Thoracic aorta (tissue), 2 donors: ENCODE measurements around the gene MCCC1. TPM values are rescaled to one million over a fixed set of nuclear protein-coding genes. Genes with fewer than 3 reads are reported as not detected.
"Not testable (repeated sequence)": the region's sequence is repeated elsewhere in the genome, so short reads cannot be mapped to it uniquely, and the experiment has no call there.

Experiments
- ATAC-seq: fragments of 150-250 bp; one replicate; pipeline ENCODE4 v1.8.0; 2017; ENCODE audit warnings: low read depth; ENCODE audit not compliant: insufficient number of reproducible peaks, low FRiP score
- DNase-seq: peaks from one replicate; pipeline ENCODE4 v3.0.0-alpha.2; 2020; ENCODE audit warnings: low spot score
- H3K27ac ChIP-seq, 2 donors: fragments of 200-600 bp; sonication (generic); 1 replicate in 1 of 2; 2 replicates in 1 of 2; pipeline ENCODE4 v1.5.1; 2016; ENCODE audit warnings: mild to moderate bottlenecking in 2 of 2, moderate library complexity in 2 of 2
- H3K27me3 ChIP-seq: fragments of 200-600 bp; sonication (generic); replicated peaks from 2 replicates; pipeline ENCODE4 v1.6.0; 2016; ENCODE audit warnings: mild to moderate bottlenecking; ENCODE audit not compliant: insufficient read depth
- H3K36me3 ChIP-seq: fragments of 200-600 bp; sonication (generic); one replicate; pipeline ENCODE4 v1.5.1; 2016
- H3K4me1 ChIP-seq, 2 donors: fragments of 200-600 bp; sonication (generic); 1 replicate in 1 of 2; 2 replicates in 1 of 2; pipeline versions ENCODE4 v1.5.1 to v1.6.0; 2016; ENCODE audit warnings: low read depth in 2 of 2, mild to moderate bottlenecking in 1 of 2; ENCODE audit not compliant: control insufficient read depth in 1 of 2
- H3K4me3 ChIP-seq: fragments of 200-600 bp; sonication (generic); 2 replicates; pipeline ENCODE4 v1.5.1; 2016; ENCODE audit warnings: mild to moderate bottlenecking
- H3K9me3 ChIP-seq: fragments of 200-600 bp; sonication (generic); 2 replicates; pipeline ENCODE4 v1.5.1; 2016
- CTCF ChIP-seq: fragments of 200-600 bp; sonication (generic); IDR thresholded peaks from one replicate; pipeline ENCODE4 v1.5.1; 2019; ENCODE audit warnings: antibody characterized with exemption
- total RNA-seq, 2 donors: library from RNA; depleted of rRNA; stranded (reverse); fragments of >200 nt; gene quantifications; one replicate each; pipeline versions ENCODE4 v1.1.0 to v1.2.3, GENCODE V29; 2016

Gene MCCC1
- total RNA-seq, 2 donors from 2014 or later = 23.4 to 28.5 TPM

- no peak for TF ChIP-seq CTCF
- DNase-seq (no peak), ATAC-seq (no peak)
- Histone ChIP-seq H3K9me3 (no peaks in the 10 kb centered on the region), H3K27me3 (no peaks in the 10 kb centered on the region), H3K4me3 (no peak overlapping the region), H3K27ac (no peak overlapping the region), H3K4me1 (peaks cover 0 to 5% of the 10 kb centered on the region in 2 donors), H3K36me3 (no peaks in the 10 kb centered on the region)
Observed at GRCh38 chr3:183114384-183115178, 15.3 kb upstream of the MCCC1 start.

GRCh38 chr3:183109847-183110246 lies 10.6 kb upstream of the MCCC1 start:
- not testable (repeated sequence) for H3K4me3 ChIP-seq, H3K36me3 ChIP-seq

GRCh38 chr3:183108470-183108869 lies 9.2 kb upstream of the MCCC1 start:
- no peak for ATAC-seq
- H3K4me3 ChIP-seq = no peak overlapping the region
- DNase-seq = no peak
- H3K4me1 ChIP-seq = peaks cover 10 to 31% of the 10 kb centered on the region in 2 donors
- H3K27me3 ChIP-seq = no peaks in the 10 kb centered on the region
- H3K36me3 ChIP-seq = no peaks in the 10 kb centered on the region
- H3K27ac ChIP-seq = peak overlapping the region in 1 of 2 donors; percentile 25
- no peak for TF ChIP-seq CTCF
- no peaks in the 10 kb centered on the region for H3K9me3 ChIP-seq

More at GRCh38 chr3:183109847-183110246, 10.6 kb upstream of the MCCC1 start:
- not testable (repeated sequence) for H3K9me3 ChIP-seq, H3K27me3 ChIP-seq, ATAC-seq, DNase-seq, H3K27ac ChIP-seq
- H3K4me1 ChIP-seq = peaks cover 10 to 31% of the 10 kb centered on the region in 2 donors

- TF ChIP-seq CTCF = no peak
- no peaks in the 10 kb centered on the region for H3K9me3 ChIP-seq
- DNase-seq = no peak
- no peak overlapping the region for H3K4me3 ChIP-seq
- no peaks in the 10 kb centered on the region for H3K27me3 ChIP-seq
- no peaks in the 10 kb centered on the region for H3K36me3 ChIP-seq
- H3K27ac ChIP-seq = peak overlapping the region in 1 of 2 donors; percentile 25
- ATAC-seq = no peak
- H3K4me1 ChIP-seq = peaks cover 10 to 31% of the 10 kb centered on the region in 2 donors
Observed at GRCh38 chr3:183108001-183108449, 8.7 kb upstream of the MCCC1 start.

GRCh38 chr3:183107372-183107771 lies 8.1 kb upstream of the MCCC1 start:
- Histone ChIP-seq H3K27ac (peak overlapping the region in 1 of 2 donors; percentile 25), H3K4me1 (peaks cover 10 to 31% of the 10 kb centered on the region in 2 donors)
- not testable (repeated sequence) for H3K9me3 ChIP-seq, H3K4me3 ChIP-seq, ATAC-seq, H3K27me3 ChIP-seq, H3K36me3 ChIP-seq, DNase-seq

- DNase-seq (no peak), ATAC-seq (no peak)
- H3K27ac ChIP-seq = no peak overlapping the region
- peaks cover 10 to 31% of the 10 kb centered on the region in 2 donors for H3K4me1 ChIP-seq
- H3K9me3 ChIP-seq = no peaks in the 10 kb centered on the region
- no peaks in the 10 kb centered on the region for H3K36me3 ChIP-seq
- no peaks in the 10 kb centered on the region for H3K27me3 ChIP-seq
- no peak for TF ChIP-seq CTCF
- H3K4me3 ChIP-seq = no peak overlapping the region
Observed at GRCh38 chr3:183106635-183107034, 7.3 kb upstream of the MCCC1 start.

GRCh38 chr3:183103950-183104349 lies 4.7 kb upstream of the MCCC1 start:
- not testable (repeated sequence) for H3K27ac ChIP-seq, H3K9me3 ChIP-seq, ATAC-seq, DNase-seq, H3K36me3 ChIP-seq, H3K27me3 ChIP-seq, H3K4me3 ChIP-seq
- H3K4me1 ChIP-seq = peaks cover 13 to 43% of the 10 kb centered on the region in 2 donors

- not testable (repeated sequence) for DNase-seq, H3K9me3 ChIP-seq, H3K36me3 ChIP-seq, H3K27me3 ChIP-seq, H3K4me3 ChIP-seq, ATAC-seq
- Histone ChIP-seq H3K4me1 (peaks cover 15 to 33% of the 10 kb centered on the region in 2 donors), H3K27ac (peak overlapping the region in 1 of 2 donors; percentile 85)
Observed at GRCh38 chr3:183101040-183101439, 1.7 kb upstream of the MCCC1 start.
